NK-92 treated with Interleukin-12 subunit alpha and Interleukin-12 subunit beta, amount 100 ng/mL, for 24 hours (cell line): ENCODE data around the gene RAC2.
A peak's percentile ranks its signal among the peaks of the same experiment; 100 is the strongest.

Source experiments
- DNase-seq: peaks from one replicate; lab custom pipeline; 2025; lab: John Stamatoyannopoulos, UW

The RAC2 gene

GRCh38 chr22:37244114-37244921 lies at the start of gene RAC2:
RAC2 (minus strand) TSS chr22:37244269; CDS start chr22:37244148, 121 bp downstream.
- DNase-seq: peak; percentile 87

GRCh38 chr22:37293172-37293571 lies 49.1 kb upstream of the RAC2 start:
- no peak for DNase-seq

- no peak for DNase-seq
These were observed 48.6 kb upstream of the RAC2 start for GRCh38 chr22:37292641-37293040.

DNA sequence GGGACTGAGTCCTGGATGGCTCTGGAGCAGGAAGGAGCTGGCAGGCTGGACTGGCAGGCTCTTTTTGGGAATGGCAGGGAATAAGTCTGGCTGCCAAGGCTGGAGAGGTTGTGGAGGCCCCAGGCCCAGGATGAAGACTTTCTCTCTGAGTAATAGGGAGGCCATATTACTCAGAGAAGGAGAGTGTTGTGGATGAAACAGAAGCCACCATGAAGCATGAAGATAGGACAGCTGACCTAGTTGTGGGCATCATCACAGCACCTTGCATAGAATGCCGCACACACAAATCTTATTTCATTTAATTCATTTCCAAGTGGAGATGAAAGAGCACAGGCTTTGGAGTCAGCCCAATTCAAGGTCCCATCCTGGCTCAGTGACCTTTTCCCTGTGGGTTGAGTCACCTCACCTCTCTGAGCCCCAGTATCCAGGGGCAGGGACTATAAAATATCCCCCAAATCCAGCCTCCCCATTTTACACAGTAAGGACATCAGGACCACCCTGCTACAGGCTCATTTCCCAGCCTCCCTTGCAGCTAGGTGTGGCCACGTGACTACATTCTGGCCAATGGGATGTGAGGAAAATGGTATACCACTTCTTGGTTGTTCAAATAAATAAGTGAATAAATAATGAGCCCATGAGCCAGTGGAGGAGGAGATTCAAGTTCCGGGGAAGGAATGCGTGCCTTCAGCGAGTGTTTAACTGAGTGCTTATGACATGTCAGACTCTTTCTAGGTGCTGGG lies 47.7 kb upstream of the RAC2 start:
- DNase-seq: no peak

GRCh38 chr22:37290737-37291136 lies 46.7 kb upstream of the RAC2 start:
- DNase-seq: no peak

GRCh38 chr22:37289156-37289735 lies 45.2 kb upstream of the RAC2 start:
- no peak for DNase-seq

DNA sequence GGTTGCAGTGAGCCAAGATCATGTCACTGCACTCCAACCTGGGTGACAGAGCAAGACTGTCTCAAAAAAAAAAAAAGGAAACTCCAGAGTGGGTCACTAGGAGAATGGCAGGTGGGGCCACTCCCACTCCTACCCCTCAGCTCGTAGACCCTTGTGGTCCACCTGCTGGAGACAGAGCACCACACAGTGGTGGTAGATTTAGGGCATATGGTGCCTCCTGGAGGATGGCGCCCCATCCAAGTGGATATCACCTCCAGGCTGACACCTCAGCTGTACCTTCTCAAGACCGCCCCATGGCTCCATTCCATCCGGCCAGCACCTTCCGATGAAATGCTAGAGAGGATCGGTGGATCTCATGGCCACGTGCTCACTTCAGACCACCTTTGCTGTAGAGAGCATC lies 44.5 kb upstream of the RAC2 start:
- DNase-seq: no peak

DNA sequence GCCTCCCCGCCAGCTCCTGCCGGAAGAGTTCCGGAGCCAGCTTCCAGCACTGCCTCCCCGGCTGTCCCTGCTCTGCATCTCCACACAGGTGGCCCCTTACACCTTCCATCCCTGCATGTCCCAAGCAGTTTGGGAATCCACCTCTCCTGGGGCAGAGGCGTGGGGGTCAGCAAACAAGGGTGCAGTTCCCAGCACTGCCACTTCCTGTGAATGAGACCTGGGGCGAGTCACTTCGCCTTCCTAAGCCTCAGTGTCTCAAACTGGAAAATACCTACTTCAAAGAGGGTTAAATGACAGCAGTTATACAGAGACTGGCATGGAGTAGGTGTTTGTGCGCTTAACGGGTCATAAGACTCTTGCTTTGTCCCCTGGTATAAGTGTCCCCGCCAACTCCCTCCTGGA lies 43.5 kb upstream of the RAC2 start:
- no peak for DNase-seq

- no peak for DNase-seq
These were observed 41.9 kb upstream of the RAC2 start for GRCh38 chr22:37285937-37286336.

- DNase-seq: peak; percentile 79
These were observed 40.8 kb upstream of the RAC2 start for GRCh38 chr22:37284805-37285355.

- DNase-seq: peak; percentile 43
These were observed 40.2 kb upstream of the RAC2 start for GRCh38 chr22:37284126-37284804.

DNA sequence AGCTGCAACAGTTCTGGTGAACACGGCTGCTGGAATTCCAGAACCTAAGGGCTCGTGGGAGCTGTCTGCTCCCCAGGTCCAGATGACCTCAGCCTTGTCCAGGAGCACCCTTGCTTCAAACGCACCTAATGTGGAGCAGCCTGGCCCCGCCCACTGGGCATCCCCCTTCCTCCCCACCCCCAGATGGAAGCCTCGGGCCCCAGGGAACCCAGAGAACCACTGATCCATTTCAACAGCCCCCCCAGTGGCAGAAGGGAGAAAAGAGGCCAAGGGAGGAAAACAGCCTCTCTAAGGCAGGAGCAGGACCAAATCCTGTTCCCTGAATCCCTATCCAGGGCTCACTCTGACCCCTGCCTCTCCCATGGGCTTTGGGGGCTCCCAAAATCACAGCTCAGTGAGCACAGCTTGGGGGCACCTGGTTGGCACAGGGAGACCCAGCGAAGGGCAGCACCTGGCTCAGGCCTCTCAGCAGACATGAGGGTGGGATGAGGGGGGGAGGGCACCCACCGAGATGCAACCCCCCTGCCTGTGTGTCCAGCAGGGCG lies 39.4 kb upstream of the RAC2 start:
- DNase-seq: peak; percentile 69

DNA sequence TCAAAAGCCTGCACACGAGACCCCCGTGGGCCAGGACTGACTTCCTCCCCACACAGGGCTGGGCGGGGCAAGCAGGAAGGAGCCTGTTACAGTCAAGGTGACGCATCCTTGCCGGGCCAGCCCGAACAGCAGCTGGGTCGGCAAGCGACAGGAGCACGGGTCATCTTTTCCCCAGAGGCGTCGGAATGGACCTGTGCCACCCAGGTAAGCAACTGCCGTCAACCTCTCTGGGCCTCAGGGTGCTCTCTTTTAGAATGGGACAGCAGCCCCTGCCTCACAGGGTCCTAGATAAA lies 38.3 kb upstream of the RAC2 start, which contains the start of gene CYTH4:
CYTH4 (plus strand) TSS at position 124 of the 293 bp plus-strand sequence; CDS start at position 186, 62 bp downstream.
- DNase-seq: peak; percentile 79

GRCh38 chr22:37281646-37282384 lies 37.7 kb upstream of the RAC2 start:
- no peak for DNase-seq

GRCh38 chr22:37281195-37281594 lies 37.1 kb upstream of the RAC2 start:
- DNase-seq: no peak

DNA sequence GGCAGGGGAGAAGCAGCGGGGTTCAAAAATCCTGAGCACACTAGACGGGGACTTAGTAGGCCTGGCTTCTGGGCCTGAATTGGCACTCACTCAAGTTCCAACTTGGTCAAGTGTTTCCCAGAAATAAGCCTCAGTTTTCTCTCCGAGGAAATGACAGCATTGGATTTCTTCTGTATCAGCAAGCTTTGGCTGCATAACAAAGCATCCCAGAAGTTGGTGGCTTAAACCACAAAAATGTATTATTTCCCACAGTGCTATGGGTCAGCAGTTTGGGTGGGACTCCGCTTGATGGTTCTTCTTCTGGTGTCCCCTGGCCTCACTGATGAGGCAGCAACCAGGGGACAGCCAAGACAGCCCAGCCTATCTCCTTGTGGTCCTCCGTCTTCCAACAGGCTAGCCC lies 36.6 kb upstream of the RAC2 start:
- DNase-seq: no peak

DNA sequence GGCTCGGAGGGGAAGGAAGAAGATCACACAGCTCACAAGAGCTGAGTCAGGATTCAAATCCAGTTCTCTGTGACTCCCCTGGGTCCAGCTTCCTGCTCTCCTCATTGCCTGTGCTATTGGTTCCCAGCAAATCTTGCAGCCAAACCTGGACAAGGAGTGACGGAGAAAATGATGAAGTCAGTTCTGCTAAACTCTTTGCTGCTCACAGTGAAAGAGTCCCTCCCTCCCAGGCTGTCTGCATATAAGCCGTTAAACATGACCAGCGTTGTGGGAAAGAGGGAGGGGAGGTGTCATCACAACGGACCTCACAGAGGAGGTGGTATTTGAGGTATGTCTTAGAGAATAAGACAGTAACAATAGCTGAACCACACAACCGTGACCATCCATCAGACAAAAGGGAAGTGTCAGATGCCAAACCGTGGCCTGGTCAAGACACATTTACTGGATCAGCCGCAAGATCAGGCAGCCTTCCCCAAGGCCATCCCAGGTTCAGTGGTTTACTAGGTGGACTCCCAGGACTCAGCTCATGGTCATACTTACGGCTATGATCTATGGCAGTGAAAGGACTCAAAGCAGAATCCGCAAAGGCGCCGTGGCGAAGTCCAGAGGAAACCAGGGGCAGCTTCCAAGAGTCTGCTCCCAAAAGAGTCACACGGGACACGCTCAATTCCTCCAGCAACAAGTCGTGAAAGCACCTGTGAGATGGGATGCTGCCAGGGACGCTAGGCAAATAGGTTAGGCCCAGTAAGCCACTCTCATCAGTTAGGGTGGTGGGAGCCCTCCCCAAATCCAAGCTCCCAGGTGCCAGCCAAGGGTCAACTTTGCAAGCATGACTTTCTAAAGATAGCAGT lies 35.5 kb upstream of the RAC2 start:
- DNase-seq: no peak

DNA sequence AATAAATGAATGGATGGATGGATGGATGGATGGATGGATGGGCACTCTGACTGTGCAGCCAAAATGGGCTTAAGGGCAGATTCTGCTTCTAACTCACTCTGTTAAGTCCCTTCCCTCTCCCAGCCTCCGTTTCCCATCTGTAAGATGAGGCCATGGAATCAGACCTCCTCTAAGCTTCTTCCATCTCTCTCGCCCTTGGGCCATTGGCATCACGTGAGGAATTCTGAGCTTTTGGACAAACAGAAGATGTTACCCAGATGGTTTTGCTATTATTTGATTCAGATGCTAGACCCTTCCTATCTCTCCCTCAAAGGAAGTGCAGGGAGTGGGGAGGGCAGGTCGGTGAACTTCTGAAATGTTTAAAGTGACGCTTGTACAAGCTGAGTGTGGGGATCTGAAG lies 34.2 kb upstream of the RAC2 start:
- no peak for DNase-seq

DNA sequence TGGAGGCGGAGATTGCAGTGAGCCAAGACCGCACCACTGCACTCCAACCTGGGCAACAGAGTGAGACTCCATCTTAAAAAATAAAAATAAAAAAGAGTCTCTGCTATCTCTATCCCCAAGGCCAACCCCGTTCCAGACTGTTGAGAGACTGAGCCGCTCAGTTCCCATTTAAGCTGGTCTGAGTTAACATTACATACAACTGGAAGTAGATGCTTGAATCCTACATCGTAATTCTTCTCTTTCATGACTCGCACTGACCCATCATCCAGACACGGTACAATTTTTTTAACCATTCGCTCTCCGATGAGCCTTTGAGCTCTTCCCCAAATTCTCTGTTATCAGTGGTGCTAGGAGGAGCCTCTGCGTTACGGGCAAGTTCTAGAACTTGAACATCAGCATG lies 33.3 kb upstream of the RAC2 start:
- DNase-seq: no peak

DNA sequence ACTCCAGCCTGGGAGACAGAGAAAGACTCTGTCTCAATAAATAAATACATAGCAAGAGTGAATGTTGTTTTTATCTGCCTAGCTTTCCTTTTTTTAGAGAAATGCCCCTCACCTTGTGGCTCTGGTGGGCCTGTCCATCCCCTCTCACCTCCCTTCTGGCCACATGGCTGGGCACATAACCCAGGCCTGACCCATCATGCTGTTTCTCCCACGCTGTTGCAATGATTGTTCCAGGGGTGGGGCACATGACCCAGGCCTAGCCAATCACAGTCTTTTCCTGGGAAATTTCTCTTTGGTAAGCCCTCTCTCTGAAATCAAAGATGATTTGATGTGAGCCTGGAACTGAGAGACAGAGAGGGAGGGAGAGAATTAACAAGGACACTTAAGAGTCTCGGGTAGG lies 32.7 kb upstream of the RAC2 start:
- no peak for DNase-seq
